GM21737 (cell line): ENCODE data around the gene PLOD1.
"Not testable (repeated sequence)": the region's sequence is repeated elsewhere in the genome, so short reads cannot be mapped to it uniquely, and the experiment has no call there.

Experiments used
- ATAC-seq: cut with Tn5 transposase; IDR thresholded peaks from one replicate; pipeline ENCODE4 v1.9.1; 2021; ENCODE audit warnings: mild to moderate bottlenecking, moderate library complexity; ENCODE audit not compliant: unreplicated experiment

Gene PLOD1

GRCh38 chr1:11934302-11935056 lies at the start of gene PLOD1:
TSS of gene PLOD1 (plus strand) at chr1:11934717. CDS start at chr1:11934780, 63 bp downstream.
- peak; percentile 86 for ATAC-seq

DNA sequence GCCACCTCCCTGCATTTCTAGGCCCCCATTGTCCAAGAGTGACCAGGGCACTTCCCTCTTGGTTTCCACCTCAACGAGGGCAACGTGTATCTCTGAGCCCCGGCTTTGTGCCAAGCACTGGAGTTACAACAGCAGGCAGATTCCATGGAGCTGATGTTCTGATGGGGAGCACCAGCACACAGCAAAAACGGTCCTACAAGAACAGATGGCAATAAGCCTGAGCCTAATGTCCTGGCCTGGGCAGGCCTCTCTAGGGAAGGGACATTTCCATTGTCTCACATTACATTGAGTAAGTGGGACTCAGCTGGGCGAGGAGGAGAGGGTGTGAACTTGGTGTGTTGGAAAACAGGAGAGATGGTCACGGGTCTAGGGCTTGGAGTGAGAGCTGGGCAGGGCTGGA lies 48.6 kb upstream of the PLOD1 start:
- no peak for ATAC-seq

- no peak for ATAC-seq
Measured at GRCh38 chr1:11886986-11887665, 47.4 kb upstream of the PLOD1 start.

DNA sequence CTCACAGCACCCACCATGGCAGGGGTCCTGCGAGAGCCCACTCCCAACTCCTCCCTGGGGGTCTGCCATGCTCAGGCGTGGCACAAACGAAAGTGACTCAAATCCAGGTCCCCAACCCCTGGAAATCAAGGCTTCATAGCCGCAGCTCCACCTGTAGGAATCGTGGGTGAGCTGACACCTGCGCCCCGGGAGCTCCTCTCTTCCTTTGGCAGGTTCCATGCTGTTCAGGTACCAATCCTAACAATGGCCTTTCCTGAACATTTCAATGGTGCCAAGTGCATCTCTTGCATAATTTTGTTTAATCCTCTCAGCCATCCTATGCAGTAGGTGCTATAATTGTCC lies 46.9 kb upstream of the PLOD1 start:
- no peak for ATAC-seq

DNA sequence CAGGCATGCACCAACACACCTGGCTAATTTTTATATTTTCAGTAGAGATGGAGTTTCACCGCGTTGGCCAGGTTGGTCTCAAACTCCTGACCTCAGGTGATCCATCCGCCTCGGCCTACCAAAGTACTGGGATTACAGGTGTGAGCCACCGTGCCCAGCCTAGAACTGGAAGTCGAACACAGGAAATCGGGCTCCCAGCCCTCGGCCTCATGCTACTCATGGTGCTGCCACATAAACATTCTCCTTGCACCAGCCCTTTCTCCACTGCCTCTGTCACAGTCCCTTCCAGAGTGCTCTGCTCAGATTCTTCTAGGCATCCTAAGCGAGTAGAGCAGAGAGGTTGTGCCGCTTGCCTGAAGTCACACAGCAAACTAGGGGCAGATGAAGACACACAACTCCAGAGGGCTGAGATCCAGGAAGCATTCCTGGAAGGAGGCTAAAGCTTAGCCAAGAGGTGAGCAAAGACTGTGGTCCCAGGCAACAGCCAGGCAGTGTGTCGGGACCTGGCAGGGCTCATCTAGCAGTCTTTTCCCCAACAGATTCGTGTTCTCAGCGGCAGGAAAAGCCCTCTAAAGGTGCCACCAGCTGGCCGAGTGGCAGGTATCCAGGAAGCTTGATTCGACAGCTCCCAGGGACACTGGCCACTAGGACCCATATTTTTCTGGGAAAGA lies 46.2 kb upstream of the PLOD1 start:
- no peak for ATAC-seq

DNA sequence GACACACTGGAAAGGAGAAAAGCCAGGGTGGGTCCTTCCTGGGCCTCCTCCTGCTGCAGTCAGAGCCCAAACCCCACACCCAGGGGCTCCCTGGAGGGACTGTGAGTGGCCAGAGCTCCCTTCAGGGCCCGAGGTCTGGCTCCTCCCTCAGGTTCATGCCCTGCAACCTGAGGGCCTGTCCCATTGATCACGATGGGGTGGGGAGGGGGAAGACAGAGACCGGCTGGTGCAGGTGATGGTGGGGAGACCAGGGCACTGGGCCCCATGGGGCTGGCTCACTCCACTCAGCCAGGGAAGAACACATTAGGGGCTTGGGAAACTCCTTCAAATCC lies 45.7 kb upstream of the PLOD1 start:
- ATAC-seq: no peak

DNA sequence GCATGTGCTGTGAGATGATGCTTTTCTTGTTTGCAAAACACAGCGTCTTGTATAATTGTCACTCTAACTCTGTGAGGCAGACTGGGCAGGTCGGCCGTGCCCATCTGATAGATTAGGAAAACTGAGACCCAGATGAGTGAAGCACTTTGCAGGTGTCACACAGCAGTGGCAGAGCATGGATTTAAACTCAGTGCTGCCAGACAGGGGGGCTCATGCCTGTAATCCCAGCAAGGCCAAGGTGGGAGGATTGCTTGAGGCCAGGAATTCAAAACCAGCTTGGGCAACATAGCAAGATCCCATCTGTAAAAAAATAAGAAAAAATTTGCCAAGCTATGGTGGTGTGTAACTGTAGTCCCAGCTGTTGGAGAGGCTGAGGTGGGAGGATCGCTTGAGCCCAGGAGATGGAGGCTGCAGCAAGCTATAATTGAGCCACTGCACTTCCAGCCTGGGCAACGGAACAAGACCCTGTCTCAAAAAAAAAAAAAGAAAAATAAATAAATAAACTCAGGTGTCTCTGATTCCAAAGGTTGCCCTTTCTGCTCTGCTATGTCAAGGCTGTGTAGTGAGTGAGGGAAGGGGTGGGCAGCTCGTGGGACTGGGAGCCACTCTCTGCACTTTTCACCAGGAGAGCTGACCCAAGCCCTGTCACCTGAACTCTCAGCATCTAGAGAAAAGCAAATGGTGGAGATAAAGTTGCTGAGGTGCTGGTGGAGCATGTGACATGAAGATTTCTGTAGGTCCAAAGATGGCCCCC lies 42.9 kb upstream of the PLOD1 start:
- no peak for ATAC-seq

GRCh38 chr1:11893907-11894251 lies 40.6 kb upstream of the PLOD1 start:
- no peak for ATAC-seq

- ATAC-seq: not testable (repeated sequence)
Measured at GRCh38 chr1:11894501-11894900, 40.0 kb upstream of the PLOD1 start.

GRCh38 chr1:11898086-11898785 lies 36.3 kb upstream of the PLOD1 start:
- no peak for ATAC-seq

GRCh38 chr1:11898831-11899467 lies 35.6 kb upstream of the PLOD1 start:
- no peak for ATAC-seq

DNA sequence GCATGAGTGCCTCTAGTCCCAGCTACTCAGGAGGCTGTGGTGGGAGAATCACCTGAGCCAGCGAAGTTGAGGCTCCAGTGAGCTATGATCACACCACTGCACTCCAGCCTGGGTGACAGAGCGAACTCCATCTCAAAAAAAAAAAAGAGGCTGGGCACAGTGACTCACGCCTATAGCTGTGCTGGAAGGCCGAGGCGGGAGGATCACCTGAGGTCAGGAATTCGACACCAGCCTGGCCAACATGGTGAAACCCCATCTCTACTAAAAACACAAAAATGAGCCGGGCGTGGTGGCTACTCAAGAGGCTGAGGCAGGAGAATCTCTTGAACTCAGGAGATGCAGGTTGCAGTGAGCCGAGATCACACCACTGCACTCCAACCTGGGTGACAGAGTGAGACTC lies 33.1 kb upstream of the PLOD1 start:
- not testable (repeated sequence) for ATAC-seq

DNA sequence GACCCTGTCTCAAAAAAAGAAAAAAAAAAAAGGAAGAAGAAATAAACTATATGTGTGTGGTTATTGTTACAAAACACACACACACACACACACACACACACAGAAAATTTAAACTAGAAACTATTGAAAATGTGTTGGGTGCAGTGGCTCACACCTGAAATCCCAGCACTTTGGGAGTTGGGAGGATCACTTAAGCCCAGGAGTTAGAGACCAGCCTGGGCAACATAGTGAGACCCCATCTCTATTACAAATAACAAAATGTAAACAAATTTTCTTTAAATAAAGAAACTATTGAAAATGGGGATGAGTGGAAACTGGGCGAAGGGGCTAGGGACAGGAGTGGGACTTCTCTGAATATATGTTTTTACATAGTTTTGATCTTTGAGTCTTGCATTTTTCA lies 31.3 kb upstream of the PLOD1 start:
- no peak for ATAC-seq

- ATAC-seq: not testable (repeated sequence)
Measured at GRCh38 chr1:11904156-11904555, 30.4 kb upstream of the PLOD1 start.

- ATAC-seq: no peak
Measured at GRCh38 chr1:11904978-11905377, 29.5 kb upstream of the PLOD1 start.

- no peak for ATAC-seq
Measured at GRCh38 chr1:11906870-11907269, 27.6 kb upstream of the PLOD1 start.

DNA sequence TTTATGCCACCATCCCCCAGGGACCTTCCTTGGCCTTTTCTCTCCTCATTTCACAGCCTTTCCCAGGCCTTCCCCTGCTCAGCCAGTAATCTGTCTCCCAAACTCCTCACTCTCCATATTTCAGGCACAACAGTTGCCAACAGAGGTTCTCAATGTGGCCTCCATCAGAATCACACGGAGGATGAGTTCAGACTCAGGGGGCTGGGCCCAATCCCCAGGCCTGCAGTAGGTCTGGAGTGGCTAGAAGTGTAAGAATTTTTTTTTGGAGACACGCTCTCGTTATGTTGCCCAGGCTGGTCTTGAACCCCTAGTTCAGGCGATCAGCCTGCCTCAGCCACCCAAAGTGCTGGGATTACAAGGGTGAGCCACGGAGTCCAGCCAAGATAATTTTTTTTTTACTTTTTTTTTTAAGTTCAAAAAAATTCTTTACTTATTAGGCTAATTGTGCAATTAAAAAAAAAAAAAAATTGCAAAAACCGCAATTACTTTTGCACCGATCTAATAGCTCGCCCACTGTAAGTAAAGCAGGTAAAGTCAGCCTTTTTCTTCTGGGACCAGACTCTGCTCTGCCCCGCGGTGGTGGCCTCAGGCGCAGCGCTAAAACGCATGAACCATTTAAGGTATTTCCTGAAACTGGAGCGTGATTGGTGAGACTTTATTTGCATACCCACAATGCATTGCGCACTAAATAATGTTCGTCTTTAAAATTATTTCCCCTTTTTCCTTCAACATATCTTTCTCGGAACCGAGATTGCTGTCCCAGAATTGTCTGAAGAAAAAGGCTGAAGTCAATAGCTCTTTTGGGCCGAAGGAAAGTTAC lies 27.0 kb upstream of the PLOD1 start:
- ATAC-seq: peak; percentile 41

- peak; percentile 46 for ATAC-seq
Measured at GRCh38 chr1:11908095-11908675, 26.3 kb upstream of the PLOD1 start.

DNA sequence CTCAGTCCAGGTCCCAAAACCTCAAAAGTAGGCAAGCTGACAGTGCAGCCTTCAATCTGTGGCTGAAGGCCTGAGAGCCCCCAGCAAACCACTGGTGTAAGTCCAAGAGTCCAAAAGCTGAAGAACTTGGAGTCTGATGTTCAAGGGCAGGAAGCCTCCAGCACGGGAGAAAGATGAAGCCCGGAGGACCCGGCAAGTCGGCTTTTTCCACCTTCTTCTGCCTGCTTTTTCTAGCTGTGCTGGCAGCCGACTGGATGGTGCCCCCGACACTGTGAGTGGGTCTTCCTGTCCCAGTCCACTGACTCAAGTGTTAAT lies 23.6 kb upstream of the PLOD1 start:
- not testable (repeated sequence) for ATAC-seq
